K562 (cell line): ENCODE measurements around the gene TSPAN13. TPM values are rescaled to one million over a fixed set of nuclear protein-coding genes. Genes with fewer than 3 reads are reported as not detected.
A peak's percentile ranks its signal among the peaks of the same experiment; 100 is the strongest.

Experiments used
- BHLHE40 ChIP-seq: IDR thresholded peaks from 2 replicates; pipeline ENCODE4 v1.6.1; 2011; ENCODE audit warnings: low read length, improper control_type of control experiment
- EP400 ChIP-seq: fragments of 450-650 bp; IDR thresholded peaks from 2 replicates; pipeline ENCODE4 v1.6.1; 2017; ENCODE audit warnings: antibody characterized with exemption, mild to moderate bottlenecking, moderate library complexity
- FOSL1 ChIP-seq: fragments of 200-800 bp; sonication (Bioruptor generic); conservative IDR thresholded peaks from 2 replicates; pipeline ENCODE4 v1.6.1; 2016; ENCODE audit warnings: missing genetic modification characterization, missing compliant biosample characterization
- FOXJ2 ChIP-seq: fragments of 200-800 bp; sonication (Bioruptor generic); IDR thresholded peaks from 2 replicates; pipeline ENCODE4 v1.6.1; 2016; ENCODE audit warnings: missing genetic modification characterization, missing compliant biosample characterization
- HNRNPUL1 ChIP-seq: fragments of 200-400 bp; formaldehyde crosslinking; IDR thresholded peaks from 2 replicates; pipeline ENCODE4 v1.6.1; 2017; ENCODE audit warnings: low read length
- HSF4 ChIP-seq: fragments of 250-450 bp; sonication (Bioruptor Pico); IDR thresholded peaks from 2 replicates; pipeline ENCODE4 v2.1.2; 2022; ENCODE audit warnings: mild to moderate bottlenecking, moderate library complexity, borderline replicate concordance
- JUND ChIP-seq, 2 experiments: IDR thresholded peaks; 2 replicates in 1 of 2; 3 replicates in 1 of 2; pipeline ENCODE4 v1.6.1; 2011; ENCODE audit warnings: borderline replicate concordance in 2 of 2, low read depth in 2 of 2, low read length in 2 of 2, improper control_type of control experiment in 1 of 2, missing biosample characterization in 1 of 2, missing genetic modification characterization in 1 of 2, missing genetic modification reagents in 1 of 2
- NFE2 ChIP-seq: IDR thresholded peaks from 2 replicates; pipeline ENCODE4 v1.6.1; 2014; ENCODE audit warnings: antibody characterized with exemption, low read depth
- RAD21 ChIP-seq, 2 experiments: fragments of 250-450 bp in 1 of 2; fragments of 450-650 bp in 1 of 2; sonication (Bioruptor Pico) in 1 of 2; formaldehyde crosslinking in 1 of 2; IDR thresholded peaks in 1 of 2; conservative IDR thresholded peaks in 1 of 2; 2 replicates each; pipeline versions ENCODE4 v1.4.0 to v1.8.0; 2020 to 2022; ENCODE audit warnings: mild to moderate bottlenecking in 2 of 2, moderate library complexity in 1 of 2
- SETDB1 ChIP-seq: IDR thresholded peaks from one replicate; pipeline ENCODE4 v1.6.1; 2012; ENCODE audit warnings: low read length, control low read depth, inconsistent platforms
- TBP ChIP-seq: optimal IDR thresholded peaks from 2 replicates; pipeline ENCODE3; 2011; ENCODE audit warnings: low read depth, low read length, improper control_type of control experiment
- ZKSCAN1 ChIP-seq: fragments of 150-350 bp; IDR thresholded peaks from 2 replicates; pipeline ENCODE4 v1.6.1; 2016; ENCODE audit warnings: low read depth, low read length
- ZNF77 ChIP-seq: fragments of 250-450 bp; sonication (Bioruptor Pico); IDR thresholded peaks from 2 replicates; pipeline ENCODE4 v1.5.0; 2020
- ZNF79 ChIP-seq: fragments of 250-450 bp; sonication (Bioruptor Pico); IDR thresholded peaks from 2 replicates; pipeline ENCODE4 v1.4.0; 2020; ENCODE audit warnings: low read depth, mild to moderate bottlenecking, moderate library complexity
- polyA plus RNA-seq, 8 experiments: library from polyadenylated mRNA; depleted of rRNA in 4 of 8; stranded (reverse) in 5 of 8; unstranded in 3 of 8; fragments of >200 nt; fragmentation: Nextera tagmentation in 2 of 8; fragmentation: Illumina TruSeq in 1 of 8; extraction: Ambion mirVana in 2 of 8; extraction: Trizol in 1 of 8; gene quantifications; 2 replicates each; pipeline versions ENCODE4 v1.2.1 to v1.2.3, GENCODE V29; 2011 to 2014; ENCODE audit warnings: inconsistent platforms in 1 of 8, missing spikeins in 1 of 8
- total RNA-seq, 7 experiments: library from RNA; depleted of rRNA in 6 of 7; stranded (reverse); fragments of >200 nt in 6 of 7; fragmentation: Illumina TruSeq in 2 of 7; extraction: Trizol in 2 of 7; gene quantifications; 2 replicates each; pipeline versions ENCODE4 v1.2.1 to v1.2.3, GENCODE V29; 2011 to 2021; ENCODE audit warnings: low replicate concordance in 1 of 7
- TF ChIP-seq, protein P1 (sequence below): IDR thresholded peaks from 3 replicates; pipeline ENCODE4 v1.6.1; 2011; ENCODE audit warnings: borderline replicate concordance, mild to moderate bottlenecking, moderate library complexity; ENCODE audit not compliant: insufficient read length; ENCODE audit errors: extremely low read depth
- TF ChIP-seq, protein P2 (sequence below), 2 experiments: fragments of 450-650 bp in 1 of 2; sonication (generic) in 1 of 2; formaldehyde crosslinking in 1 of 2; IDR thresholded peaks in 1 of 2; conservative IDR thresholded peaks in 1 of 2; 2 replicates each; pipeline versions ENCODE4 v1.6.1 to v1.8.1; 2016 to 2023; ENCODE audit warnings: mild to moderate bottlenecking in 2 of 2, moderate library complexity in 2 of 2, inconsistent platforms in 1 of 2, missing genetic modification reagents in 1 of 2
- TF ChIP-seq, protein P3 (sequence below): fragments of 450-650 bp; formaldehyde crosslinking; IDR thresholded peaks from 2 replicates; pipeline ENCODE4 v1.4.0; 2022; ENCODE audit warnings: missing genetic modification characterization
- TF ChIP-seq, protein P4 (sequence below): fragments of 450-650 bp; IDR thresholded peaks from 2 replicates; pipeline ENCODE4 v1.6.1; 2017; ENCODE audit warnings: antibody characterized with exemption
- TF ChIP-seq, protein P5 (sequence below): fragments of 250-450 bp; sonication (Bioruptor Pico); IDR thresholded peaks from 2 replicates; pipeline ENCODE4 v1.8.0; 2021; ENCODE audit warnings: moderate library complexity, mild to moderate bottlenecking, inconsistent platforms

The TSPAN13 gene
- total and polyA plus RNA-seq, 9 of the 15 experiments (the other 6 are each of a cell fraction or from before 2014, with no cell fraction given) = 7.8 to 46.3 (median 20.0) TPM

DNA sequence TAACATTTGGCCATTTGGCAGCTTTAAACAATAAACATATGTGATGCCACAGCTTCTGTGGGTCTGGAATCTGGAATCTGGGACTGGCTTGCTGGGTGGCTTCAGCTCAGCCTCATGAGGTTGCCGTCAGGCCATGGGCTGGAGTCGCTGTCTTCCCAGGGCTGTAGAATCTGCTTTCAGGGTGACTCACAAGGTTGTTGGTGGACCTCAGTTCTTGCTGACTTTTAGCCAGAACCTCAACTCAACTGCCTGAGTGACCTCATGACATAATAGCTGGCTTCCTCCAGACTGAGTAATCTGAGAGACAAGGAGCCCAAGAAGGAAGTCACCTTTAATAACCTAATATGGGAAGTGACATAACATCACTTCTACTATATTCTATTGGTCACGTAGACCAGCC, 44.6 kb upstream of the TSPAN13 start (continued):
- TF ChIP-seq, protein P1, sequence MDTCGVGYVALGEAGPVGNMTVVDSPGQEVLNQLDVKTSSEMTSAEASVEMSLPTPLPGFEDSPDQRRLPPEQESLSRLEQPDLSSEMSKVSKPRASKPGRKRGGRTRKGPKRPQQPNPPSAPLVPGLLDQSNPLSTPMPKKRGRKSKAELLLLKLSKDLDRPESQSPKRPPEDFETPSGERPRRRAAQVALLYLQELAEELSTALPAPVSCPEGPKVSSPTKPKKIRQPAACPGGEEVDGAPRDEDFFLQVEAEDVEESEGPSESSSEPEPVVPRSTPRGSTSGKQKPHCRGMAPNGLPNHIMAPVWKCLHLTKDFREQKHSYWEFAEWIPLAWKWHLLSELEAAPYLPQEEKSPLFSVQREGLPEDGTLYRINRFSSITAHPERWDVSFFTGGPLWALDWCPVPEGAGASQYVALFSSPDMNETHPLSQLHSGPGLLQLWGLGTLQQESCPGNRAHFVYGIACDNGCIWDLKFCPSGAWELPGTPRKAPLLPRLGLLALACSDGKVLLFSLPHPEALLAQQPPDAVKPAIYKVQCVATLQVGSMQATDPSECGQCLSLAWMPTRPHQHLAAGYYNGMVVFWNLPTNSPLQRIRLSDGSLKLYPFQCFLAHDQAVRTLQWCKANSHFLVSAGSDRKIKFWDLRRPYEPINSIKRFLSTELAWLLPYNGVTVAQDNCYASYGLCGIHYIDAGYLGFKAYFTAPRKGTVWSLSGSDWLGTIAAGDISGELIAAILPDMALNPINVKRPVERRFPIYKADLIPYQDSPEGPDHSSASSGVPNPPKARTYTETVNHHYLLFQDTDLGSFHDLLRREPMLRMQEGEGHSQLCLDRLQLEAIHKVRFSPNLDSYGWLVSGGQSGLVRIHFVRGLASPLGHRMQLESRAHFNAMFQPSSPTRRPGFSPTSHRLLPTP = no peak
- TF ChIP-seq BHLHE40 (no peak), ZNF79 (CRISPR knock-in tag) (no peak), SETDB1 (peak; percentile 27), JUND (IDR thresholded peaks at IDR 0.05; ENCODE audit: borderline replicate concordance, low read depth, low read length) (peak; percentile 72), JUND (tag; IDR thresholded peaks at IDR 0.05; ENCODE audit: borderline replicate concordance, low read depth, low read length) (peak; percentile 61; the same call in 1 of the 3 replicates), ZKSCAN1 (no peak), HSF4 (CRISPR knock-in tag) (no peak), EP400 (0 out of 2 replicates have a peak, but pooled peaks have one; percentile 10), FOXJ2 (tag) (no peak), ZNF77 (no peak), FOSL1 (peak; percentile 91), TBP (no peak), NFE2 (0 out of 2 replicates have a peak, but pooled peaks have one; percentile 10), HNRNPUL1 (no peak), RAD21 (CRISPR knock-in tag; conservative IDR thresholded peaks at IDR 0.05 in 1 of 2, IDR thresholded peaks at IDR 0.05 in 1 of 2) (peak in 1 of 2 experiments; percentile 32; a peak in 1 of 4 replicates)
- TF ChIP-seq, protein P2, sequence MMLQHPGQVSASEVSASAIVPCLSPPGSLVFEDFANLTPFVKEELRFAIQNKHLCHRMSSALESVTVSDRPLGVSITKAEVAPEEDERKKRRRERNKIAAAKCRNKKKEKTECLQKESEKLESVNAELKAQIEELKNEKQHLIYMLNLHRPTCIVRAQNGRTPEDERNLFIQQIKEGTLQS (IDR thresholded peaks at IDR 0.05) = peak; percentile 79
- TF ChIP-seq, protein P2 (CRISPR knock-in tag; conservative IDR thresholded peaks at IDR 0.05) = no peak
- TF ChIP-seq, protein P3, sequence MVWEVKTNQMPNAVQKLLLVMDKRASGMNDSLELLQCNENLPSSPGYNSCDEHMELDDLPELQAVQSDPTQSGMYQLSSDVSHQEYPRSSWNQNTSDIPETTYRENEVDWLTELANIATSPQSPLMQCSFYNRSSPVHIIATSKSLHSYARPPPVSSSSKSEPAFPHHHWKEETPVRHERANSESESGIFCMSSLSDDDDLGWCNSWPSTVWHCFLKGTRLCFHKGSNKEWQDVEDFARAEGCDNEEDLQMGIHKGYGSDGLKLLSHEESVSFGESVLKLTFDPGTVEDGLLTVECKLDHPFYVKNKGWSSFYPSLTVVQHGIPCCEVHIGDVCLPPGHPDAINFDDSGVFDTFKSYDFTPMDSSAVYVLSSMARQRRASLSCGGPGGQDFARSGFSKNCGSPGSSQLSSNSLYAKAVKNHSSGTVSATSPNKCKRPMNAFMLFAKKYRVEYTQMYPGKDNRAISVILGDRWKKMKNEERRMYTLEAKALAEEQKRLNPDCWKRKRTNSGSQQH = no peak
- TF ChIP-seq, protein P4, sequence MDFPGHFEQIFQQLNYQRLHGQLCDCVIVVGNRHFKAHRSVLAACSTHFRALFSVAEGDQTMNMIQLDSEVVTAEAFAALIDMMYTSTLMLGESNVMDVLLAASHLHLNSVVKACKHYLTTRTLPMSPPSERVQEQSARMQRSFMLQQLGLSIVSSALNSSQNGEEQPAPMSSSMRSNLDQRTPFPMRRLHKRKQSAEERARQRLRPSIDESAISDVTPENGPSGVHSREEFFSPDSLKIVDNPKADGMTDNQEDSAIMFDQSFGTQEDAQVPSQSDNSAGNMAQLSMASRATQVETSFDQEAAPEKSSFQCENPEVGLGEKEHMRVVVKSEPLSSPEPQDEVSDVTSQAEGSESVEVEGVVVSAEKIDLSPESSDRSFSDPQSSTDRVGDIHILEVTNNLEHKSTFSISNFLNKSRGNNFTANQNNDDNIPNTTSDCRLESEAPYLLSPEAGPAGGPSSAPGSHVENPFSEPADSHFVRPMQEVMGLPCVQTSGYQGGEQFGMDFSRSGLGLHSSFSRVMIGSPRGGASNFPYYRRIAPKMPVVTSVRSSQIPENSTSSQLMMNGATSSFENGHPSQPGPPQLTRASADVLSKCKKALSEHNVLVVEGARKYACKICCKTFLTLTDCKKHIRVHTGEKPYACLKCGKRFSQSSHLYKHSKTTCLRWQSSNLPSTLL = no peak
- TF ChIP-seq, protein P5, sequence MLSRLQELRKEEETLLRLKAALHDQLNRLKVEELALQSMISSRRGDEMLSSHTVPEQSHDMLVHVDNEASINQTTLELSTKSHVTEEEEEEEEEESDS = no peak
